HCT116 (cell line): ENCODE results near the gene CLDN20. TPM values are rescaled to one million over a fixed set of nuclear protein-coding genes. Genes with fewer than 3 reads are reported as not detected.

Experiments used
- ATAC-seq: fragments of 200-7000 bp; cut with Tn5 transposase; 2 replicates; pipeline ENCODE4 v1.9.1; 2020; ENCODE audit warnings: mild to moderate bottlenecking, moderate library complexity
- BruUV-seq: library from RNA; stranded (reverse); fragments of 400-500 nt; replicated peaks from 2 replicates; lab custom pipeline; 2021; lab: Mats Ljungman, UMichigan
- CTCF ChIA-PET: fragments of 300-600 bp; sonication (Branson Sonifier 250); formaldehyde crosslinking; loops from one replicate; lab custom pipeline; 2021; ENCODE audit warnings: antibody characterized with exemption; lab: Charles Lee
- POLR2A ChIA-PET: fragments of 300-600, 350-600 bp; sonication (Branson Sonifier 250); formaldehyde crosslinking; loops from one replicate; lab custom pipeline; 2021; ENCODE audit warnings: antibody characterized with exemption; lab: Charles Lee
- RAD21 ChIA-PET, 2 experiments: fragments of 300-600 bp; sonication (Branson Sonifier 250); formaldehyde crosslinking; loops; one replicate each; lab custom pipeline; 2023; ENCODE audit warnings: low total read pairs in 2 of 2; ENCODE audit not compliant: uncharacterized antibody in 2 of 2, unreplicated experiment in 2 of 2, low non-redundant PET in 1 of 2; lab: Charles Lee
- DNase-seq: peaks from one replicate; pipeline ENCODE4 v3.0.0-alpha.2; 2010; ENCODE audit warnings: low read depth, low spot score
- H2AFZ ChIP-seq: fragments of 200-600 bp; shearing (Covaris generic), sonication (generic); 2 replicates; pipeline ENCODE4 v1.6.1; 2017; ENCODE audit warnings: low read depth, mixed run types, mixed read lengths, antibody characterized with exemption, low read length; ENCODE audit not compliant: poor library complexity, severe bottlenecking
- H3K27ac ChIP-seq: 2 replicates; pipeline ENCODE4 v1.5.1; 2012; ENCODE audit warnings: low read depth, low read length
- H3K27me3 ChIP-seq: fragments of 200-600 bp; sonication (generic); 2 replicates; pipeline ENCODE4 v1.6.1; 2016; ENCODE audit warnings: mixed run types, low read length, mixed read lengths; ENCODE audit not compliant: insufficient read depth
- H3K36me3 ChIP-seq, 2 experiments: fragments of 200-500 bp in 1 of 2; fragments of 200-600 bp in 1 of 2; sonication (Bioruptor generic) in 1 of 2; sonication (generic) in 1 of 2; 2 replicates each; pipeline versions ENCODE4 v1.5.1 to v1.6.1; 2014 to 2016; ENCODE audit warnings: low read length in 2 of 2, inconsistent platforms in 1 of 2, mixed read lengths in 1 of 2, mixed run types in 1 of 2; ENCODE audit not compliant: insufficient read depth in 2 of 2, control insufficient read depth in 1 of 2
- H3K4me1 ChIP-seq, 2 experiments: fragments of 200-600 bp in 1 of 2; sonication (generic) in 1 of 2; 2 replicates each; pipeline versions ENCODE4 v1.5.1 to v1.6.1; 2012 to 2017; ENCODE audit warnings: low read length in 2 of 2, inconsistent platforms in 1 of 2, mild to moderate bottlenecking in 1 of 2, mixed read lengths in 1 of 2, mixed run types in 1 of 2, moderate library complexity in 1 of 2; ENCODE audit not compliant: insufficient read depth in 2 of 2, control insufficient read depth in 1 of 2
- H3K4me2 ChIP-seq: fragments of 200-600 bp; sonication (generic); 2 replicates; pipeline ENCODE4 v1.6.1; 2017; ENCODE audit warnings: mixed run types, low read length, mixed read lengths
- H3K4me3 ChIP-seq, 2 experiments: fragments of 200-600 bp in 1 of 2; sonication (generic) in 1 of 2; replicated peaks in 1 of 2; 2 replicates each; pipeline ENCODE4 v1.5.1; 2011 to 2016; ENCODE audit warnings: low read length in 2 of 2, control low read depth in 1 of 2, low read depth in 1 of 2, mild to moderate bottlenecking in 1 of 2, mixed read lengths in 1 of 2, mixed run types in 1 of 2
- H3K79me2 ChIP-seq: fragments of 200-600 bp; sonication (generic); 2 replicates; pipeline ENCODE4 v1.6.1; 2017; ENCODE audit warnings: mild to moderate bottlenecking, mixed run types, low read length, moderate library complexity, mixed read lengths; ENCODE audit not compliant: insufficient read depth
- H3K9ac ChIP-seq: fragments of 200-600 bp; sonication (generic); 2 replicates; pipeline ENCODE4 v1.6.1; 2016; ENCODE audit warnings: low read length, mixed read lengths
- H3K9me2 ChIP-seq: fragments of 200-600 bp; sonication (generic), shearing (Covaris generic); 2 replicates; pipeline ENCODE4 v1.6.1; 2017; ENCODE audit warnings: mixed run types, mild to moderate bottlenecking, moderate library complexity; ENCODE audit not compliant: insufficient read depth
- H3K9me3 ChIP-seq, 2 experiments: fragments of 200-500 bp in 1 of 2; fragments of 200-600 bp in 1 of 2; sonication (Bioruptor generic) in 1 of 2; sonication (generic) in 1 of 2; 2 replicates each; pipeline ENCODE4 v1.6.1; 2014 to 2017; ENCODE audit warnings: low read length in 2 of 2, mixed read lengths in 2 of 2, inconsistent platforms in 1 of 2, low read depth in 1 of 2, mild to moderate bottlenecking in 1 of 2, mixed run types in 1 of 2, moderate library complexity in 1 of 2; ENCODE audit not compliant: control insufficient read depth in 1 of 2, insufficient read depth in 1 of 2
- H4K20me1 ChIP-seq: fragments of 200-600 bp; sonication (generic), shearing (Covaris generic); 2 replicates; pipeline ENCODE4 v1.6.1; 2017; ENCODE audit warnings: mixed run types, mild to moderate bottlenecking, moderate library complexity; ENCODE audit not compliant: insufficient read depth
- ATF3 ChIP-seq: IDR thresholded peaks from 2 replicates; pipeline ENCODE4 v1.6.1; 2012
- CBX3 ChIP-seq: IDR thresholded peaks from 2 replicates; pipeline ENCODE4 v1.6.1; 2012; ENCODE audit warnings: low read depth
- EZH2 ChIP-seq: fragments of 200-600 bp; sonication (generic); IDR thresholded peaks from 2 replicates; pipeline ENCODE4 v1.6.1; 2017; ENCODE audit warnings: antibody characterized with exemption, mixed run types
- POLR2A ChIP-seq: IDR thresholded peaks from 2 replicates; pipeline ENCODE4 v1.7.0; 2011; ENCODE audit warnings: borderline replicate concordance; ENCODE audit not compliant: insufficient read depth, insufficient read length; ENCODE audit errors: extremely low read depth
- POLR2AphosphoS5 ChIP-seq: IDR thresholded peaks from 2 replicates; pipeline ENCODE4 v1.6.1; 2011; ENCODE audit warnings: mild to moderate bottlenecking, low read depth, low read length, moderate library complexity
- RAD21 ChIP-seq: IDR thresholded peaks from 2 replicates; pipeline ENCODE4 v1.6.1; 2012; ENCODE audit warnings: low read depth, mild to moderate bottlenecking
- SRF ChIP-seq: IDR thresholded peaks from 2 replicates; pipeline ENCODE4 v1.6.1; 2012; ENCODE audit warnings: low read depth
- TCF7L2 ChIP-seq: IDR thresholded peaks from 2 replicates; pipeline ENCODE4 v1.7.0; 2011; ENCODE audit warnings: borderline replicate concordance, inconsistent platforms; ENCODE audit not compliant: insufficient read depth, insufficient read length; ENCODE audit errors: extremely low read depth
- ZBTB33 ChIP-seq: IDR thresholded peaks from 2 replicates; pipeline ENCODE4 v1.6.1; 2011; ENCODE audit warnings: mild to moderate bottlenecking, low read length, moderate library complexity; ENCODE audit not compliant: insufficient replicate concordance; ENCODE audit errors: extremely low read depth
- ZNF274 ChIP-seq: fragments of 200-500 bp; sonication (Bioruptor generic); IDR thresholded peaks from 2 replicates; pipeline ENCODE4 v1.6.1; 2014; ENCODE audit warnings: mild to moderate bottlenecking, low read depth, low read length, inconsistent platforms
- intact Hi-C: fragments of 100-400 bp; cut with micrococcal nuclease; formaldehyde crosslinking; loops from 2 replicates; pipeline ENCODE4 v1.10.0; 2022
- total RNA-seq: library from RNA; stranded (reverse); gene quantifications from one replicate; pipeline ENCODE4 v1.2.1, GENCODE V29; 2021; ENCODE audit not compliant: unreplicated experiment
- TF ChIP-seq, protein P1 (sequence below), 3 experiments: fragments of 200-600 bp in 1 of 3; sonication (generic) in 1 of 3; IDR thresholded peaks in 2 of 3; conservative IDR thresholded peaks in 1 of 3; 2 replicates each; pipeline ENCODE4 v1.5.1; 2012 to 2017; ENCODE audit warnings: low read depth in 2 of 3, low read length in 2 of 3, antibody characterized with exemption in 1 of 3, borderline replicate concordance in 1 of 3, control low read depth in 1 of 3, mild to moderate bottlenecking in 1 of 3, mixed read lengths in 1 of 3, mixed run types in 1 of 3, moderate library complexity in 1 of 3; ENCODE audit not compliant: insufficient read depth in 1 of 3

The CLDN20 gene
- total RNA-seq, 1 experiment from 2014 or later = not detected

DNA sequence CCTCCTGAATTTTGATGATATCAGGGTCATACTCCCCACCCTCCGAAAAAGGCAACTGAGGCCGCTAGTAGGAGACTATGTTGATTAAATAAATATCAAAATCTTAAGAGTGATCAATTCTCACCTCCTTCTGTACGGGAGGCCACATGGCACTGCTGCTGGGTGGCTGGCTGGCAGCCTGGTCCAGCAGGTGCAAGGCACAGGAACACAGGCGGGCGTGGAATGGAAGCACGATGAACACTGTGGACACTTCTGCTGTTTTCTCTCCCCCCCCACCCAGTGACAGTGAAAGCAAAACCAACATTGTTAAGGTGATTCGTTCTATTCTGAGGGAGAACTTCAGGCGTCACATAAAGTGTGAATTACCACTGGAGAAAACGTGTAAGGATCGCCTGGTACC is 9.7 kb upstream of the CLDN20 start:
- Histone ChIP-seq H3K4me2 (no peak overlapping the region), H3K9me3 (no peaks in the 10 kb centered on the region), H3K27ac (no peak overlapping the region), H3K79me2 (no peaks in the 10 kb centered on the region), H3K9me2 (no peaks in the 10 kb centered on the region), H4K20me1 (no peaks in the 10 kb centered on the region), H3K4me1 (peaks cover 0 to 6% of the 10 kb centered on the region in 2 experiments; a peak in 2 of 4 replicates), H3K9ac (no peak overlapping the region), H3K27me3 (no peaks in the 10 kb centered on the region), H2AFZ (no peak overlapping the region), H3K4me3 (no peak overlapping the region), H3K36me3 (peaks cover 9 to 21% of the 10 kb centered on the region in 2 experiments; a peak in 3 of 4 replicates)
- ChIA-PET RAD21 (no interaction called here), POLR2A (no interaction called here), CTCF (no interaction called here)
- ATAC-seq (no peak), DNase-seq (no peak)
- TF ChIP-seq ZNF274 (no peak), ZBTB33 (no peak), RAD21 (no peak), POLR2AphosphoS5 (no peak), SRF (no peak), TCF7L2 (no peak), POLR2A (no peak), ATF3 (no peak), CBX3 (no peak), EZH2 (no peak)
- TF ChIP-seq, protein P1, sequence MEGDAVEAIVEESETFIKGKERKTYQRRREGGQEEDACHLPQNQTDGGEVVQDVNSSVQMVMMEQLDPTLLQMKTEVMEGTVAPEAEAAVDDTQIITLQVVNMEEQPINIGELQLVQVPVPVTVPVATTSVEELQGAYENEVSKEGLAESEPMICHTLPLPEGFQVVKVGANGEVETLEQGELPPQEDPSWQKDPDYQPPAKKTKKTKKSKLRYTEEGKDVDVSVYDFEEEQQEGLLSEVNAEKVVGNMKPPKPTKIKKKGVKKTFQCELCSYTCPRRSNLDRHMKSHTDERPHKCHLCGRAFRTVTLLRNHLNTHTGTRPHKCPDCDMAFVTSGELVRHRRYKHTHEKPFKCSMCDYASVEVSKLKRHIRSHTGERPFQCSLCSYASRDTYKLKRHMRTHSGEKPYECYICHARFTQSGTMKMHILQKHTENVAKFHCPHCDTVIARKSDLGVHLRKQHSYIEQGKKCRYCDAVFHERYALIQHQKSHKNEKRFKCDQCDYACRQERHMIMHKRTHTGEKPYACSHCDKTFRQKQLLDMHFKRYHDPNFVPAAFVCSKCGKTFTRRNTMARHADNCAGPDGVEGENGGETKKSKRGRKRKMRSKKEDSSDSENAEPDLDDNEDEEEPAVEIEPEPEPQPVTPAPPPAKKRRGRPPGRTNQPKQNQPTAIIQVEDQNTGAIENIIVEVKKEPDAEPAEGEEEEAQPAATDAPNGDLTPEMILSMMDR (IDR thresholded peaks at IDR 0.05 in 2 of 3, conservative IDR thresholded peaks at IDR 0.05 in 1 of 3; ENCODE audit: borderline replicate concordance in 1 of 3, insufficient read depth in 1 of 3, low read depth in 2 of 3, low read length in 2 of 3) = no peak
- intact Hi-C loops = no loop called here
- BruUV-seq = no TSS peak
